GM15510 (cell line): ENCODE data around the gene FBXL19.

ENCODE experiments used
- POLR2A ChIP-seq: IDR thresholded peaks from 3 replicates; pipeline ENCODE4 v1.6.1; 2011; ENCODE audit warnings: borderline replicate concordance; ENCODE audit not compliant: insufficient read length; ENCODE audit errors: extremely low read depth

Gene FBXL19

GRCh38 chr16:30944352-30944751, 21.0 kb downstream of the FBXL19 start:
- no peak for TF ChIP-seq POLR2A

GRCh38 chr16:30946671-30947540, 23.5 kb downstream of the FBXL19 start:
- no peak for TF ChIP-seq POLR2A

GRCh38 chr16:30947541-30947858, 24.1 kb downstream of the FBXL19 start:
- no peak for TF ChIP-seq POLR2A

- no peak for TF ChIP-seq POLR2A
Measured at GRCh38 chr16:30947859-30948666, 24.7 kb downstream of the FBXL19 start.

- TF ChIP-seq POLR2A, result peak; percentile 78
Measured at GRCh38 chr16:30948667-30949649, 25.6 kb downstream of the FBXL19 start, which contains the start of gene ORAI3. ORAI3 (plus strand) TSS chr16:30949068; CDS start chr16:30949290, 222 bp downstream.

- peak; percentile 59 for TF ChIP-seq POLR2A
Measured at GRCh38 chr16:30949650-30950515, 26.5 kb downstream of the FBXL19 start.

GRCh38 chr16:30950516-30951065, 27.2 kb downstream of the FBXL19 start:
- TF ChIP-seq POLR2A, result no peak

- no peak for TF ChIP-seq POLR2A
Measured at GRCh38 chr16:30951193-30951592, 27.8 kb downstream of the FBXL19 start.

GRCh38 chr16:30951750-30952149, 28.4 kb downstream of the FBXL19 start:
- no peak for TF ChIP-seq POLR2A

GRCh38 chr16:30953111-30953510, 29.7 kb downstream of the FBXL19 start:
- TF ChIP-seq POLR2A, result peak; percentile 6

- no peak for TF ChIP-seq POLR2A
Measured at GRCh38 chr16:30953511-30954124, 30.2 kb downstream of the FBXL19 start.

- no peak for TF ChIP-seq POLR2A
Measured at GRCh38 chr16:30954993-30955392, 31.6 kb downstream of the FBXL19 start.

- peak; percentile 30 for TF ChIP-seq POLR2A
Measured at GRCh38 chr16:30956601-30957455, 33.5 kb downstream of the FBXL19 start.
